ENCODE data around the gene HIKESHI.
"Not testable (repeated sequence)": the region's sequence is repeated elsewhere in the genome, so short reads cannot be mapped to it uniquely, and the experiment has no call there.

HIKESHI gene

GRCh38 chr11:86291466-86292262 lies 10.4 kb upstream of the HIKESHI start:
- Histone ChIP-seq H3K4me1 (ENCODE audit: control insufficient read depth, insufficient read depth, low read length) (no peaks in the 10 kb centered on the region), H3K4me3 (ENCODE audit: insufficient read depth, low read depth, low read length) (no peak overlapping the region), H3K9me3 (ENCODE audit: control insufficient read depth, low read length) (no peaks in the 10 kb centered on the region)

GRCh38 chr11:86292912-86293616 lies 9.0 kb upstream of the HIKESHI start:
- H3K4me3 ChIP-seq (ENCODE audit: insufficient read depth, low read depth, low read length): no peak overlapping the region
- H3K27me3 ChIP-seq (ENCODE audit: control insufficient read depth, insufficient read depth, low read length, poor library complexity, severe bottlenecking): no peaks in the 10 kb centered on the region
- 89 to 91% methylated on average over 6 of the region's 6 CpGs for WGBS, 2 experiments
- no peaks in the 10 kb centered on the region for H3K4me1 ChIP-seq (ENCODE audit: control insufficient read depth, insufficient read depth, low read length)
- H3K27ac ChIP-seq (ENCODE audit: insufficient read depth, low read depth, low read length, poor library complexity, severe bottlenecking): no peak overlapping the region
- H3K9me3 ChIP-seq (ENCODE audit: control insufficient read depth, low read length): no peaks in the 10 kb centered on the region
- H3K36me3 ChIP-seq (ENCODE audit: control insufficient read depth, insufficient read depth, low read length): no peaks in the 10 kb centered on the region

More at GRCh38 chr11:86291466-86292262, 10.4 kb upstream of the HIKESHI start:
- Histone ChIP-seq H3K27me3 (ENCODE audit: control insufficient read depth, insufficient read depth, low read length, poor library complexity, severe bottlenecking) (no peaks in the 10 kb centered on the region), H3K27ac (ENCODE audit: insufficient read depth, low read depth, low read length, poor library complexity, severe bottlenecking) (no peak overlapping the region), H3K36me3 (ENCODE audit: control insufficient read depth, insufficient read depth, low read length) (no peaks in the 10 kb centered on the region)
- WGBS, 2 experiments: 44 to 67% methylated on average over 1 to 3 of the region's 3 CpGs

GRCh38 chr11:86294026-86294425 lies 8.0 kb upstream of the HIKESHI start:
- no peaks in the 10 kb centered on the region for H3K36me3 ChIP-seq (ENCODE audit: control insufficient read depth, insufficient read depth, low read length)
- no peaks in the 10 kb centered on the region for H3K4me1 ChIP-seq (ENCODE audit: control insufficient read depth, insufficient read depth, low read length)
- no peak overlapping the region for H3K27ac ChIP-seq (ENCODE audit: insufficient read depth, low read depth, low read length, poor library complexity, severe bottlenecking)
- no peak overlapping the region for H3K4me3 ChIP-seq (ENCODE audit: insufficient read depth, low read depth, low read length)
- H3K9me3 ChIP-seq (ENCODE audit: control insufficient read depth, low read length): no peaks in the 10 kb centered on the region
- no peaks in the 10 kb centered on the region for H3K27me3 ChIP-seq (ENCODE audit: control insufficient read depth, insufficient read depth, low read length, poor library complexity, severe bottlenecking)

GRCh38 chr11:86301742-86302091 lies 323 bp upstream of the HIKESHI start:
- no peaks in the 10 kb centered on the region for H3K9me3 ChIP-seq (ENCODE audit: control insufficient read depth, low read length)
- peak overlapping the region; percentile 90 for H3K4me3 ChIP-seq (ENCODE audit: insufficient read depth, low read depth, low read length)
- no peak overlapping the region for H3K27ac ChIP-seq (ENCODE audit: insufficient read depth, low read depth, low read length, poor library complexity, severe bottlenecking)
- H3K36me3 ChIP-seq (ENCODE audit: control insufficient read depth, insufficient read depth, low read length): no peaks in the 10 kb centered on the region
- 5 to 7% methylated on average over 6 of the region's 6 CpGs for WGBS, 2 experiments
- H3K27me3 ChIP-seq (ENCODE audit: control insufficient read depth, insufficient read depth, low read length, poor library complexity, severe bottlenecking): peaks cover 5% of the 10 kb centered on the region
- H3K4me1 ChIP-seq (ENCODE audit: control insufficient read depth, insufficient read depth, low read length): no peaks in the 10 kb centered on the region

GRCh38 chr11:86303257-86303656 lies 1.2 kb downstream of the HIKESHI start:
- Histone ChIP-seq H3K4me3 (ENCODE audit: insufficient read depth, low read depth, low read length) (peak overlapping the region; percentile 90), H3K36me3 (ENCODE audit: control insufficient read depth, insufficient read depth, low read length) (no peaks in the 10 kb centered on the region), H3K27ac (ENCODE audit: insufficient read depth, low read depth, low read length, poor library complexity, severe bottlenecking) (no peak overlapping the region), H3K9me3 (ENCODE audit: control insufficient read depth, low read length) (no peaks in the 10 kb centered on the region), H3K27me3 (ENCODE audit: control insufficient read depth, insufficient read depth, low read length, poor library complexity, severe bottlenecking) (peaks cover 5% of the 10 kb centered on the region), H3K4me1 (ENCODE audit: control insufficient read depth, insufficient read depth, low read length) (no peaks in the 10 kb centered on the region)
- 91 to 93% methylated on average over 2 of the region's 2 CpGs for WGBS, 2 experiments

- not testable (repeated sequence) for H3K27ac ChIP-seq (ENCODE audit: insufficient read depth, low read depth, low read length, poor library complexity, severe bottlenecking); H3K4me3 ChIP-seq (ENCODE audit: insufficient read depth, low read depth, low read length); H3K27me3 ChIP-seq (ENCODE audit: control insufficient read depth, insufficient read depth, low read length, poor library complexity, severe bottlenecking); H3K9me3 ChIP-seq (ENCODE audit: control insufficient read depth, low read length); H3K36me3 ChIP-seq (ENCODE audit: control insufficient read depth, insufficient read depth, low read length); H3K4me1 ChIP-seq (ENCODE audit: control insufficient read depth, insufficient read depth, low read length)
- no CpG with 5 or more reads among the region's 4 CpGs for WGBS, 2 experiments
Observed at GRCh38 chr11:86308710-86309109, 6.7 kb downstream of the HIKESHI start.

- H3K9me3 ChIP-seq (ENCODE audit: control insufficient read depth, low read length): no peaks in the 10 kb centered on the region
- no peaks in the 10 kb centered on the region for H3K4me1 ChIP-seq (ENCODE audit: control insufficient read depth, insufficient read depth, low read length)
- 91 to 98% methylated on average over 1 to 2 of the region's 2 CpGs for WGBS, 2 experiments
- no peaks in the 10 kb centered on the region for H3K27me3 ChIP-seq (ENCODE audit: control insufficient read depth, insufficient read depth, low read length, poor library complexity, severe bottlenecking)
- H3K36me3 ChIP-seq (ENCODE audit: control insufficient read depth, insufficient read depth, low read length): peaks cover 3% of the 10 kb centered on the region
- H3K4me3 ChIP-seq (ENCODE audit: insufficient read depth, low read depth, low read length): no peak overlapping the region
- H3K27ac ChIP-seq (ENCODE audit: insufficient read depth, low read depth, low read length, poor library complexity, severe bottlenecking): no peak overlapping the region
Observed at GRCh38 chr11:86313793-86314192, 11.8 kb downstream of the HIKESHI start.

GRCh38 chr11:86314636-86315035 lies 12.6 kb downstream of the HIKESHI start:
- WGBS, 2 experiments: 92 to 96% methylated on average over 2 of the region's 2 CpGs
- Histone ChIP-seq H3K9me3 (ENCODE audit: control insufficient read depth, low read length) (no peaks in the 10 kb centered on the region), H3K27me3 (ENCODE audit: control insufficient read depth, insufficient read depth, low read length, poor library complexity, severe bottlenecking) (no peaks in the 10 kb centered on the region), H3K4me1 (ENCODE audit: control insufficient read depth, insufficient read depth, low read length) (no peaks in the 10 kb centered on the region), H3K27ac (ENCODE audit: insufficient read depth, low read depth, low read length, poor library complexity, severe bottlenecking) (no peak overlapping the region), H3K36me3 (ENCODE audit: control insufficient read depth, insufficient read depth, low read length) (peaks cover 3% of the 10 kb centered on the region), H3K4me3 (ENCODE audit: insufficient read depth, low read depth, low read length) (no peak overlapping the region)

GRCh38 chr11:86335131-86335767 lies 33.2 kb downstream of the HIKESHI start:
- Histone ChIP-seq H3K4me3 (ENCODE audit: insufficient read depth, low read depth, low read length) (no peak overlapping the region), H3K27ac (ENCODE audit: insufficient read depth, low read depth, low read length, poor library complexity, severe bottlenecking) (no peak overlapping the region), H3K4me1 (ENCODE audit: control insufficient read depth, insufficient read depth, low read length) (no peaks in the 10 kb centered on the region), H3K9me3 (ENCODE audit: control insufficient read depth, low read length) (no peaks in the 10 kb centered on the region), H3K36me3 (ENCODE audit: control insufficient read depth, insufficient read depth, low read length) (peaks cover 11% of the 10 kb centered on the region), H3K27me3 (ENCODE audit: control insufficient read depth, insufficient read depth, low read length, poor library complexity, severe bottlenecking) (no peaks in the 10 kb centered on the region)
- WGBS, 2 experiments: 94 to 97% methylated on average over 6 of the region's 6 CpGs

- no peak overlapping the region for H3K27ac ChIP-seq (ENCODE audit: insufficient read depth, low read depth, low read length, poor library complexity, severe bottlenecking)
- 94 to 100% methylated on average over 2 of the region's 2 CpGs for WGBS, 2 experiments
- no peaks in the 10 kb centered on the region for H3K27me3 ChIP-seq (ENCODE audit: control insufficient read depth, insufficient read depth, low read length, poor library complexity, severe bottlenecking)
- no peaks in the 10 kb centered on the region for H3K9me3 ChIP-seq (ENCODE audit: control insufficient read depth, low read length)
- no peaks in the 10 kb centered on the region for H3K4me1 ChIP-seq (ENCODE audit: control insufficient read depth, insufficient read depth, low read length)
- H3K36me3 ChIP-seq (ENCODE audit: control insufficient read depth, insufficient read depth, low read length): peaks cover 11% of the 10 kb centered on the region
- no peak overlapping the region for H3K4me3 ChIP-seq (ENCODE audit: insufficient read depth, low read depth, low read length)
Observed at GRCh38 chr11:86337227-86337626, 35.2 kb downstream of the HIKESHI start.

Measured in ectodermal cell (in vitro differentiated cells).